NCI-H345 (cell line): ENCODE data around the gene EIF4E3.
A peak's percentile ranks its signal among the peaks of the same experiment; 100 is the strongest.

Experiments
- DNase-seq: peaks from one replicate; lab custom pipeline; 2025; lab: John Stamatoyannopoulos, UW

EIF4E3 gene

GRCh38 chr3:71723452-71724170, 1.6 kb downstream of the EIF4E3 start:
- no peak for DNase-seq

- DNase-seq, result no peak
Measured at GRCh38 chr3:71722693-71723092, 2.5 kb downstream of the EIF4E3 start.

GRCh38 chr3:71721651-71722157, 3.5 kb downstream of the EIF4E3 start:
- no peak for DNase-seq

GRCh38 chr3:71721002-71721401, 4.2 kb downstream of the EIF4E3 start:
- DNase-seq, result no peak

GRCh38 chr3:71718072-71718471, 7.1 kb downstream of the EIF4E3 start:
- DNase-seq, result no peak

GRCh38 chr3:71714595-71714994, 10.6 kb downstream of the EIF4E3 start:
- DNase-seq, result no peak

- DNase-seq, result peak; percentile 84
Measured at GRCh38 chr3:71713041-71713440, 12.2 kb downstream of the EIF4E3 start.

GRCh38 chr3:71710906-71711494, 14.2 kb downstream of the EIF4E3 start:
- DNase-seq, result peak; percentile 48

GRCh38 chr3:71709908-71710511, 15.2 kb downstream of the EIF4E3 start:
- DNase-seq, result peak; percentile 20

- DNase-seq, result no peak
Measured at GRCh38 chr3:71708476-71709105, 16.6 kb downstream of the EIF4E3 start.

GRCh38 chr3:71707595-71707994, 17.6 kb downstream of the EIF4E3 start:
- DNase-seq, result no peak

GRCh38 chr3:71705681-71706080, 19.5 kb downstream of the EIF4E3 start:
- no peak for DNase-seq

- DNase-seq, result no peak
Measured at GRCh38 chr3:71704915-71705314, 20.3 kb downstream of the EIF4E3 start.

- peak; percentile 81 for DNase-seq
Measured at GRCh38 chr3:71703797-71704196, 21.4 kb downstream of the EIF4E3 start.

GRCh38 chr3:71702131-71703024, 22.8 kb downstream of the EIF4E3 start:
- no peak for DNase-seq

GRCh38 chr3:71701251-71701762, 23.9 kb downstream of the EIF4E3 start:
- DNase-seq, result no peak

- no peak for DNase-seq
Measured at GRCh38 chr3:71695000-71695482, 30.2 kb downstream of the EIF4E3 start.

GRCh38 chr3:71694358-71694999, 30.7 kb downstream of the EIF4E3 start:
- DNase-seq, result no peak

GRCh38 chr3:71693641-71694040, 31.6 kb downstream of the EIF4E3 start:
- DNase-seq, result no peak

- no peak for DNase-seq
Measured at GRCh38 chr3:71692139-71692538, 33.1 kb downstream of the EIF4E3 start.

- DNase-seq, result no peak
Measured at GRCh38 chr3:71690341-71690841, 34.8 kb downstream of the EIF4E3 start.
